Cardiac muscle cell (in vitro differentiated cells and primary cell): ENCODE data around the gene MYO5C. TPM values are rescaled to one million over a fixed set of nuclear protein-coding genes. Genes with fewer than 3 reads are reported as not detected.
"Not testable (repeated sequence)": the region's sequence is repeated elsewhere in the genome, so short reads cannot be mapped to it uniquely, and the experiment has no call there.

ENCODE experiments used
- DNase-seq, 2 donors: peaks; one replicate each; pipeline versions ENCODE4 v3.0.0 to v3.0.0-alpha.2; 2010 to 2017; ENCODE audit warnings: low read depth in 1 of 2, low spot score in 1 of 2
- H3K27ac ChIP-seq: fragments of 200-600 bp; sonication (generic); 2 replicates; pipeline ENCODE4 v1.5.1; 2016
- H3K27me3 ChIP-seq: fragments of 200-600 bp; sonication (generic); 2 replicates; pipeline ENCODE4 v1.6.0; 2016; ENCODE audit warnings: control low read depth
- H3K36me3 ChIP-seq: fragments of 200-600 bp; sonication (generic); 2 replicates; pipeline ENCODE4 v1.5.1; 2016; ENCODE audit warnings: control low read depth
- H3K4me1 ChIP-seq: fragments of 200-600 bp; sonication (generic); 2 replicates; pipeline ENCODE4 v1.8.1; 2017; ENCODE audit warnings: low read depth, mild to moderate bottlenecking, mixed run types
- H3K4me3 ChIP-seq: fragments of 200-600 bp; sonication (generic); 2 replicates; pipeline ENCODE4 v1.5.1; 2016; ENCODE audit warnings: mild to moderate bottlenecking
- H3K9me3 ChIP-seq: fragments of 200-600 bp; sonication (generic); 2 replicates; pipeline ENCODE4 v1.5.1; 2017; ENCODE audit warnings: low read depth, mild to moderate bottlenecking, control low read depth
- CTCF ChIP-seq: IDR thresholded peaks from 2 replicates; pipeline ENCODE4 v1.5.1; 2012; ENCODE audit warnings: low read depth, mild to moderate bottlenecking, low read length
- polyA plus RNA-seq: library from polyadenylated mRNA; unstranded; fragments of >200 nt; fragmentation: Nextera tagmentation; extraction: Ambion mirVana; gene quantifications from 2 replicates; pipeline ENCODE4 v1.2.1, GENCODE V29; 2016
- total RNA-seq: library from RNA; depleted of rRNA; stranded (reverse); fragments of >200 nt; gene quantifications from 2 replicates; pipeline ENCODE4 v1.2.3, GENCODE V29; 2016

The MYO5C gene
- total and polyA plus RNA-seq, 2 experiments from 2014 or later = 2.9 to 8.5 TPM

DNA sequence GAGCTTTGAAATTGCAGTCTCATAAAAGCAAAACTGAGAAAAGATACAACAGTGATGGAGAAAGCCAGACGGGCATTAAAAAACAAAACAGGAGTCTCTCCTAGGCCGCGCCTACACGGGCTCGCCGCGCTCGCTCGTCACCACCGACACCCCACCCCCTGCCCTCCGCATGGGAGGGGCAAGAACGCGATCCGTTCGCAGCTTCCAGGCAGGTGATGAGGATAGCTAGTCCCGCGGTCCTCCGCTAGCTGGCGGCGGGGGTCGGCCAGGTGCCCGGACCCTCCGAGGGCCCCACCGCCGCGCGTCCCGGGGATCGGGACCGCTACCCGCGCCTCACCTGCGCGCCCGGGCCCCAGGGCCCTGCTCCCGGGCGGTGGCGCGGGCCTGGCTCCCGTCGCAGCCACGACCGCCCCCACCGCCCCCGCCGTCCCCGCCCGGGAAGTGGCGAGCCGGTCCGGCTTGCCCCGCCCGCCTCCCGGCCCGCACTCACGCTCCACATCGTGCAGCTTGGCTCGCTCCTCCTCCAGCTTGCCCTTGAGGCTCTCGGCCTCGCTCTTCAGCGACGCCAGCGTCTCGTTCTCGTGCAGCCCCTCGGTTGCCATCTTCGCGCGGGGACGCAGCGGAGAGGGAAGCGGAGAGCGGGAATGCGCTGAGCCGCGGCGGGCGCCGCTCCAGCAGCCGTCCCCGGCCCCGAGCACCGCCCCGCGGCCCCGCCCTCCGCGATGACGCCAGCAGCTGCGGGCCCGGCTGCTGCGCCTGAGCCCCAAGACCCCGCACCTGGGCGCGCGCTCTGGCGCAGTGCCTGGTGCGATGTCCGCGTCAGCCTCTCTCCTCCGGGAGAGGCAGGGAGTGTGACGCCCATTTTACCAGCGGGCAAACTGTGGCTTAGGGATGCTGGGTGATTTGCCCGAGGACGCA, 116.1 kb downstream of the MYO5C start:
- TF ChIP-seq CTCF = no peak
- no peaks in the 10 kb centered on the region for H3K4me1 ChIP-seq
- no peaks in the 10 kb centered on the region for H3K36me3 ChIP-seq
- H3K27ac ChIP-seq = no peak overlapping the region
- peaks cover 24% of the 10 kb centered on the region for H3K27me3 ChIP-seq
- peak overlapping the region; percentile 61 for H3K4me3 ChIP-seq
- DNase-seq = peak; percentile 82 to 87
- no peaks in the 10 kb centered on the region for H3K9me3 ChIP-seq

DNA sequence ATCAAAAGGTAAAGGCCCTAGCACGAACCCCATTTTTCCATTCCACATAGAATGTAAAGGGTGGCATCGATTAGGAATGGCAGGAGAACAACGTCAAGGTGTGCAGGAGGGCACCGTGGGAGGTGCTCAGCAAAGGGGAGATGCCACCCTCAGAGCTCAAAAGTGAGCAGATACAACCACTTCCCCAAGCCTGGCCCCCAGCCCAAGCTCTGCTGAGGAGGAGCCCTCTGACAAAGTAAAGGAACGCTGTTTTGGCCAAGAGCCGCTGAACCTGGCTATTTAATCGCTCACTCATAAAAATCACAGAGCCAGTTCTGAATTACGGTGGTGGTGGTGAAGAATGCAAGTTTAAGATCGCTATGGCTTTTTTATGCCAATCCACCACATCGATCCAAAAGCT, 116.8 kb downstream of the MYO5C start:
- Histone ChIP-seq H3K4me1 (no peaks in the 10 kb centered on the region), H3K27ac (no peak overlapping the region), H3K9me3 (no peaks in the 10 kb centered on the region), H3K4me3 (peak overlapping the region; percentile 61), H3K27me3 (peaks cover 24% of the 10 kb centered on the region), H3K36me3 (no peaks in the 10 kb centered on the region)
- no peak for TF ChIP-seq CTCF
- peak in 1 of 2 donors; percentile 8 for DNase-seq

DNA sequence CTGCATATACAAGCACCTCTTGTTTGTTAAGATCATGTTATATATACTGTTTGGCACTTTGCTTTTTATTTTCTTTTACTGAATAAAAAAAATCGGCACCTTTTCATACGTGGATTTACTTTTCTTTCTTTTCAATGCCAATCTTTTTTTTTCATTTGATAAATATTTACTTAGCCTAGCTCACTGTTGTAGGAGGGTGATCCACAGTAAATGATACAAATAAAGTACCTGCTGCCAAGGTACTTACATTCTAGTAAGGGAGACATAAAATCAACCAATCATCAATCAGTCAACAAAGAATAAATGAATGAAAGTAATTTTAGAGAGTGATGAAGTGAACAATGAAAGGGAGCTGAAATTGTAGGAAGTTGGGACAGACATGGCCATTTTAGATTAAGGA, 122.7 kb downstream of the MYO5C start:
- Histone ChIP-seq H3K27ac (no peak overlapping the region), H3K4me1 (no peaks in the 10 kb centered on the region), H3K27me3 (no peaks in the 10 kb centered on the region), H3K4me3 (no peak overlapping the region), H3K9me3 (no peaks in the 10 kb centered on the region), H3K36me3 (no peaks in the 10 kb centered on the region)
- DNase-seq = no peak
- TF ChIP-seq CTCF = no peak

DNA sequence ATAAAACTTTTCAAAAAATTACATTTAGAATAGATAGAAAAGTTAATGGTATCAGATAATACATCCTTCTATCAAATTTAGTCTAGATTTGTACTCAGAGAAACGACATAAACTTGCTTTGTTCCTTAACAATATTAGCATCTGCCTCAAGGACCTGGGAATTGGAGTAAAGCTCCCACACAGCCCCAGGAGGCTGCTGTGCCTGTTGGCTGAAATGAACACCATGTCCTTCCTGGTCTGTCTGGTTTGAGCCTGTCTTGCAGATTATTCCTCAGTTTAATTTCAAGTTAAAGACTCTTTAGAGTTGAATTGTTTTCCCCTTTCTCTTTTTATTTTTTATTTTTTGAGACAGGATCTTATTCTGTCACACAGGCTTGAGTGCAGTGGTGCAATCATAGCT, 123.8 kb downstream of the MYO5C start:
- no peak for DNase-seq
- Histone ChIP-seq H3K27ac (no peak overlapping the region), H3K4me3 (no peak overlapping the region), H3K4me1 (no peaks in the 10 kb centered on the region), H3K36me3 (no peaks in the 10 kb centered on the region), H3K9me3 (no peaks in the 10 kb centered on the region), H3K27me3 (no peaks in the 10 kb centered on the region)
- no peak for TF ChIP-seq CTCF

DNA sequence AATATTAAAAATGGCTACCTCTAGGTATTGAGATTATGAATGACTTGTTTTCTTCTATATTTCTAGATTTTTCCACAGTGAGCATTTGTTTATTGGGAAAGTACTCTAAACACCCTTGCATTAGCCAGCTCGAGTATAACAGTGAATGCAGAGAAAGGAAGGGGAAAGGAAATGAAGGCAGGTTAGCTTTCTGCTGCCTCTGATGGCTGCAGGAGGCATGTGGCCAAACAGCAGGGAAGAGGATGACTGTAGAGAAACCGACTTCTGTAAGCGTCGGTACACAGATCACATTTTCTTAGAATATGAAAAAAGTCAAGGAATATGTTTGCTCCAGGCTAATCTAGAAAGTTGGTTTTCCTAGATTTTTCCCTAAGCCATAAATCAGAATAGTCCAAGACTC, 124.2 kb downstream of the MYO5C start:
- Histone ChIP-seq H3K27ac (no peak overlapping the region), H3K4me1 (no peaks in the 10 kb centered on the region), H3K36me3 (no peaks in the 10 kb centered on the region), H3K4me3 (no peak overlapping the region), H3K9me3 (no peaks in the 10 kb centered on the region), H3K27me3 (no peaks in the 10 kb centered on the region)
- DNase-seq = peak in 1 of 2 donors; percentile 21
- no peak for TF ChIP-seq CTCF

DNA sequence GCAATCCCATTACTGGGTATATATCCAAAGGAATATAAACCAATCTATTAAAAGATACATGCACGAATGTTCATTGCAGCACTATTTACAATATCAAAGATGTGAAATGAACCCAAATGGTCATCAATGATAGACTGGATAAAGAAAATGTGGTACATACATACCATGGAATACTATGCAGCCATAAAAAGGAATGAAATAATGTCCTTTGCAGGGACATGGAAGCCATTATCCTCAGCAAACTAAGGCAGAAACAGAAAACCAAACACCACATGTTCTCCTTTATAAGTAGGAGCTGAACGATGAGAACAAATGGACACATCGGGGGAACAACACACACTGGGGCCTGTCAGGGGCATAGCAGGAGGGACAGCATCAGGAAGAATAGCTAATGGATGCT, 125.4 kb downstream of the MYO5C start:
- H3K27me3 ChIP-seq, H3K4me3 ChIP-seq, DNase-seq, H3K27ac ChIP-seq, H3K9me3 ChIP-seq, H3K36me3 ChIP-seq, H3K4me1 ChIP-seq: not testable (repeated sequence)

GRCh38 chr15:52165494-52166131, 130.0 kb downstream of the MYO5C start:
- not testable (repeated sequence) for H3K4me3 ChIP-seq, H3K27me3 ChIP-seq, H3K36me3 ChIP-seq, DNase-seq, H3K4me1 ChIP-seq, H3K9me3 ChIP-seq, H3K27ac ChIP-seq
